WERI-Rb-1 (cell line): ENCODE results near the gene MDP1.

Source experiments
- DNase-seq: peaks from one replicate; pipeline ENCODE4 v3.0.0-alpha.2; 2020
- H3K27ac ChIP-seq: fragments of 250-450 bp; sonication (Bioruptor Pico); 2 replicates; pipeline ENCODE4 v1.5.1; 2020; ENCODE audit warnings: mild to moderate bottlenecking, moderate library complexity
- H3K27me3 ChIP-seq: fragments of 250-450 bp; sonication (Bioruptor Pico); 2 replicates; pipeline ENCODE4 v1.5.1; 2021; ENCODE audit warnings: mild to moderate bottlenecking, low read depth, moderate library complexity; ENCODE audit not compliant: insufficient read depth, severe bottlenecking
- H3K36me3 ChIP-seq: fragments of 250-450 bp; sonication (Bioruptor Pico); 2 replicates; pipeline ENCODE4 v1.5.1; 2020; ENCODE audit warnings: mild to moderate bottlenecking, moderate library complexity
- H3K4me3 ChIP-seq: 2 replicates; pipeline ENCODE4 v1.5.1; 2011; ENCODE audit warnings: low read depth, mild to moderate bottlenecking, control low read depth, low read length
- H3K9me3 ChIP-seq: fragments of 250-450 bp; sonication (Bioruptor Pico); 2 replicates; pipeline ENCODE4 v1.5.1; 2021; ENCODE audit warnings: mild to moderate bottlenecking, moderate library complexity; ENCODE audit not compliant: severe bottlenecking
- TF ChIP-seq, protein P1 (sequence below): IDR thresholded peaks from 2 replicates; pipeline ENCODE4 v1.5.1; 2011; ENCODE audit warnings: low read depth, mild to moderate bottlenecking, control low read depth, inconsistent platforms, low read length

Gene MDP1

DNA sequence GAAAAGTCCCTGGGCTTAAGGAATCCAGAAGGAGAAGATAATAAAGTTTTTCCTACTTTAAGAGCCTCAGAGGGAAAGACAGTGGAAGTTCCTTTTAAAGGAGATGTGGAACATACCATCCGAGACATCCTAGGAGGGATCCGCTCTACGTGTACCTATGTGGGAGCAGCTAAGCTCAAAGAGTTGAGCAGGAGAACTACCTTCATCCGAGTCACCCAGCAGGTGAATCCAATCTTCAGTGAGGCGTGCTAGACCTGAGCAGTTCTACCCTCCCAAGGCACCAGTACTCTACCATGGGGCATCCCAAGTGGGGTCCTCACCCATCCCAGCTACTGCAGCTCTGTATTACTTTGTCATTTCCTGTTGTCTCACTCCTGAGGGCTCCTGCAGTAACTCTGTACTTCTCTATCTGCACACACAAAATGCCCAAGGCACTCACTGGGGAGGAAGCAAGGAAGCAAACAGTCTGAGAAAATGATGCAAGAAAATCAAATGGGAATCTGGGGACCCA is 22.7 kb upstream of the MDP1 start:
- Histone ChIP-seq H3K36me3 (peaks cover 64% of the 10 kb centered on the region), H3K27ac (no peak overlapping the region), H3K27me3 (no peaks in the 10 kb centered on the region), H3K9me3 (no peaks in the 10 kb centered on the region), H3K4me3 (no peak overlapping the region)
- no peak for DNase-seq
- TF ChIP-seq, protein P1, sequence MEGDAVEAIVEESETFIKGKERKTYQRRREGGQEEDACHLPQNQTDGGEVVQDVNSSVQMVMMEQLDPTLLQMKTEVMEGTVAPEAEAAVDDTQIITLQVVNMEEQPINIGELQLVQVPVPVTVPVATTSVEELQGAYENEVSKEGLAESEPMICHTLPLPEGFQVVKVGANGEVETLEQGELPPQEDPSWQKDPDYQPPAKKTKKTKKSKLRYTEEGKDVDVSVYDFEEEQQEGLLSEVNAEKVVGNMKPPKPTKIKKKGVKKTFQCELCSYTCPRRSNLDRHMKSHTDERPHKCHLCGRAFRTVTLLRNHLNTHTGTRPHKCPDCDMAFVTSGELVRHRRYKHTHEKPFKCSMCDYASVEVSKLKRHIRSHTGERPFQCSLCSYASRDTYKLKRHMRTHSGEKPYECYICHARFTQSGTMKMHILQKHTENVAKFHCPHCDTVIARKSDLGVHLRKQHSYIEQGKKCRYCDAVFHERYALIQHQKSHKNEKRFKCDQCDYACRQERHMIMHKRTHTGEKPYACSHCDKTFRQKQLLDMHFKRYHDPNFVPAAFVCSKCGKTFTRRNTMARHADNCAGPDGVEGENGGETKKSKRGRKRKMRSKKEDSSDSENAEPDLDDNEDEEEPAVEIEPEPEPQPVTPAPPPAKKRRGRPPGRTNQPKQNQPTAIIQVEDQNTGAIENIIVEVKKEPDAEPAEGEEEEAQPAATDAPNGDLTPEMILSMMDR = no peak

DNA sequence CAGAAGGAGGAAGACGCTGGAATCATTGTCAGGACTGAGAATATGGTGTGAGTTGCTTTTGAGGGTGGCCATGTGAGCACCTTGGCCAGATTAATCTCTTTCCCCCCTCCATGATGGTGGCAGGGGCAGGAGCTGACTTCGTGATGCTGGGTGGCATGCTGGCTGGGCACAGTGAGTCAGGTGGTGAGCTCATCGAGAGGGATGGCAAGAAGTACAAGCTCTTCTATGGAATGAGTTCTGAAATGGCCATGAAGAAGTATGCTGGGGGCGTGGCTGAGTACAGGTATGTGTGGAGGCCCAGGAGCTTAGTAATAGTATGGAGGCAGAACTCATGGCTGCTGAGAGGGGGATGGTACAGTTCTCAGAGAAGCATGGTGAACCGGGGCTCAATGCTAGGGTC is 22.3 kb upstream of the MDP1 start:
- H3K27ac ChIP-seq = no peak overlapping the region
- DNase-seq = no peak
- H3K4me3 ChIP-seq = no peak overlapping the region
- no peaks in the 10 kb centered on the region for H3K9me3 ChIP-seq
- TF ChIP-seq, protein P1 = no peak
- peaks cover 64% of the 10 kb centered on the region for H3K36me3 ChIP-seq
- no peaks in the 10 kb centered on the region for H3K27me3 ChIP-seq

DNA sequence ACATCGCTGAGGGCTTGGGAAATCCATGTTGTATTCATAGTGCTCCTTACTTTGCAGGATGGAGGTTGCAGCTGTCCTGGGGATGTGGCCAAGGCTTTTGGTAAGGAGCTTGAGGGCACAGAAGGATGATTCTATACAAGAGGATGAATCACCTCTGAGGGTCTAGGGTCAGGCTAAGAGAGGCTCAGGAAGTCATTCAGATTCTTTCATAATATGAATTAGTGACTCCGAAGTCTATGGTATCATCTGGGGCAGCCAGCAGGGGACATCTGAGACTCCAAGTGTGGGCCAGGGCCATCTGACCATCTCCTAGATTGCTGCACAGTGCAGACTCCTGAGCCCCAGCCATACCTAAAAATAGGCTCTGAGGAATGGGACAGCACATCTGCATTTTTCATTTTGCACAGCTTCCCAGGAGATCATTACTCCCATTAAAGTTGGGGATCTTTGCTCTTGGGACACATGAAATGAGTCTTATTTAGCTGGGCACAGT is 21.6 kb upstream of the MDP1 start:
- Histone ChIP-seq H3K27me3 (no peaks in the 10 kb centered on the region), H3K36me3 (peaks cover 64% of the 10 kb centered on the region), H3K9me3 (no peaks in the 10 kb centered on the region), H3K4me3 (no peak overlapping the region), H3K27ac (no peak overlapping the region)
- TF ChIP-seq, protein P1 = no peak
- DNase-seq = no peak

DNA sequence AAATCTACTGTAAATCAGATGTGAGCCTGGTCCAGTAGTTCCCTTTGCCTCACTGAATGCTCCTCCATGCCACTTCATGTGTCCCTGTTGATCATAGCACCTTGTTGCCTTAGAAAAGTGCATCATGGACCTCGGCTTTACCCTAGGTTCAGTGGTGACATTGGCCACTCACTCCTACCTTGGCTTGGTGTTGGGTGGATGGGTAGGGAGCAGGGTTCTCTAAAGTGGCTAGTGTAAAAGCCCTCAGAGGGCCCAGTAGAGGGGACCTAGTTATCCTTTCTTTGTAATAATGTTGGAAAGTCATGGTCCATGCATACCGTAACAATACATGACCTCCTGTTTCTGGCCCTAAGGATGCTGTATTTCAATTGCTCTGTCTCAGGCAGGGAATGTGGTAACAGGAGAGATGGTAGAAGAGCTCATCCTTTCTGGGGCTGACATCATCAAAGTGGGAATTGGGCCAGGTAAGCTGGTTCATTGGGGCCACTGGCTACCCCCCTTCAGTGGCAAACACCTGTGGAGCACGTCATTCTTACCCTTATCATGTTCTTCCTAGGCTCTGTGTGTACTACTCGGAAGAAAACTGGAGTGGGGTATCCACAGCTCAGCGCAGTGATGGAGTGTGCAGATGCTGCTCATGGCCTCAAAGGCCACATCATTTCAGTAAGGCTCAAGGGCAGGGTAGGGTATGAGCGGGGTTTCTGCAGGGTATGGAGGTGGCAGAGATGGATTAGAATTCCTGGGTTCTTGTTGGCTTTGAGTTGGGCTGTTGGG is 21.0 kb upstream of the MDP1 start:
- H3K27me3 ChIP-seq = no peaks in the 10 kb centered on the region
- DNase-seq = no peak
- H3K27ac ChIP-seq = no peak overlapping the region
- H3K9me3 ChIP-seq = no peaks in the 10 kb centered on the region
- H3K36me3 ChIP-seq = peaks cover 64% of the 10 kb centered on the region
- TF ChIP-seq, protein P1 = no peak
- no peak overlapping the region for H3K4me3 ChIP-seq

DNA sequence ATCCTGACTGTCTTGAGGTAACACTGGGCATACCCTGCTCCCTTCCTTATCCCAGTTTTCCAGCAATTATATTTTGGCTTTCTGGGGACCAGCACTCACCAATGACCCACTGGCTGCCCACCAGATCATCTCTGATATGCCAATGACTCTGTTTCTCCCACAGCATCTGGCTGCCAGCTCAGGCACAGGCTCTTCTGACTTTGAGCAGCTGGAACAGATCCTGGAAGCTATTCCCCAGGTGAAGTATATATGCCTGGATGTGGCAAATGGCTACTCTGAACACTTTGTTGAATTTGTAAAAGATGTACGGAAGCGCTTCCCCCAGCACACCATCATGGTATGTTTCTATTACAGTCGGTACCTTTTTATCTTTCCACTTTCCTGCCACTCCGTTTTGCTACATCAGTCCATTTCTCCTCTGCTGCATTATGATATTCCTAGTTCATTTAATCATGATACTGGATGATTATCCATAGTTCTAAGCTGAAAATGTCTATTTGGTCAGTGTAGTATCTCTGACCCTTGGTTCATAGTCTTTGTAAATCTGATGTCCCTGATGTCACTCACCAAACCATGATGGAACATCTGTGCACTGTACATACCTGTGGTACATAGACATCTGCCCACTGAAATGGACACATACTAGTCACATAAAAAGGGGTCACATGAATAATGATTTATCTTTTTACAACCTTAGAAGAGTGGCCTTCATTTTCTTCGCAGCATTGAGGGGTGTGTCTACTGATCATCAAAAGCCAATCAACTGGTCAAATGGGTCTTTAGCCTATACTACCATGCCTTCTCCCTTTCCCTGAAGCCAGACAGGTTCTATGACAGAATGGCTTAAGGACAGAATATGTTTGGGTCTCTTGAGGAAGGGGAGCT is 20.2 kb upstream of the MDP1 start:
- peaks cover 61% of the 10 kb centered on the region for H3K36me3 ChIP-seq
- DNase-seq = no peak
- no peaks in the 10 kb centered on the region for H3K27me3 ChIP-seq
- no peak overlapping the region for H3K4me3 ChIP-seq
- no peaks in the 10 kb centered on the region for H3K9me3 ChIP-seq
- no peak overlapping the region for H3K27ac ChIP-seq
- TF ChIP-seq, protein P1 = no peak
